Activated T-cell treated with anti-CD3 and anti-CD28 coated beads, Interleukin-2, amount 50 U/mL, for 1 hour (primary cell): ENCODE results near the gene HSPA4L.
A peak's percentile ranks its signal among the peaks of the same experiment; 100 is the strongest.

Experiments used
- DNase-seq: peaks from one replicate; pipeline ENCODE4 v3.0.0-alpha.2; 2020

The HSPA4L gene

GRCh38 chr4:127870688-127871087 lies 88.6 kb downstream of the HSPA4L start:
- DNase-seq, result no peak

DNA sequence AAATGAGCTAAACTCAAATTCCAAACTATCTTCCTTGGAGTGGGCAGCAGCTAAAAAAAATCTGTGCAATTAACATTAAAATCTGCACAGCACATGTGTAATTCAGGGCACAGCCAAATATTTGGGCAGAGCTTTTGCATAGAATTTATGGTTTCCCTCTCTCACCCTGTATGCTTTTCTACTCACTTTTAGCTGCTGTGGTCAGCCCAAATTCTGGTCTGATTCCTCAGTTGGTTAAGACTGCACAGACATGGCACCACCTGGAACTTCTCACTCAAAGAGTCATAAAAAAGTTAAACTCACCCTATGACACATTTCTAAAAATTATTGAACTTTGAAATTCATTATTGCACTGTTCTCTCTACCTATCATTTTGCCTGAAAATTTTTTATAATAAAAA lies 93.7 kb downstream of the HSPA4L start:
- no peak for DNase-seq

DNA sequence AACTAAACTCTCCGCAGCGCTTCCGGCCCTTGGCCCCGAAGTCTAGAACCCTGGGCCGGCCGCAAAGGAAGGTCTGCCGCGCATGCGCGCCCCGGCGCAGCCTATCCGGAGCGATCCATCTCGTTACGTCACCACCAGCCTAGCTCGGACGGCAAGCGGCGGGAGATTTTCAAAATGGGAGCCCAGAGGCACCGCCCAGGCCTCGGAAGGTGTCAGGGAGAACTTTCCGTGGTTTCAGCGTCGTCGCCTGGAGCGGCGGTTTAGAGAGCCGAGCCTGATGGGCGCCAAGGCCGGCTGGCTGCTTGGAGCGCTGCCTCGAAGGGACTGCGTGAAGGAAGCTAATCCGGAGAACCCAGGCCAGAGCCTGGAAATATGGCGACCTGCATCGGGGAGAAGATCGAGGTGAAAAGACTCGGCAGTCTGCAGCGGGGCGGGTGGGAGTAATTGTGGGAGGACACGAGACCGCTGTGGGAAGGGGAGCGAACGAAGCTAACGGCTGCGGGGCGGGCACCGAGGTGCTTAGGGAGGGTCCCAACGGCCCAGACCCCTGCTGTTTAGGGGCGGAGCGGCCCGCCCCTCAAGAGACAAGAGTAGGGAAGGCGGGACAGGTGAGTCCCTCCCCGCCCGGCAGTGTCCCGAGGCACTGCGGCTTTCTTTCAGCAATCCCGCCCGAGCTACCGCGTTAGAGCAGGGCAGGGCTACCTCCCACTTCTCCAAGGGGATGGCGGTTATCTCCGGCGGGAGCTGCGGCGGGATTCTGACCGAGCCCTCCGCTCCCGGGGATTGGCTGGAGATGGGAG lies 98.8 kb downstream of the HSPA4L start, which contains the start of gene PLK4:
TSS of gene PLK4 (plus strand) at position 131 of the 800 bp plus-strand sequence. CDS start at position 373, 242 bp downstream.
- peak; percentile 91 for DNase-seq

DNA sequence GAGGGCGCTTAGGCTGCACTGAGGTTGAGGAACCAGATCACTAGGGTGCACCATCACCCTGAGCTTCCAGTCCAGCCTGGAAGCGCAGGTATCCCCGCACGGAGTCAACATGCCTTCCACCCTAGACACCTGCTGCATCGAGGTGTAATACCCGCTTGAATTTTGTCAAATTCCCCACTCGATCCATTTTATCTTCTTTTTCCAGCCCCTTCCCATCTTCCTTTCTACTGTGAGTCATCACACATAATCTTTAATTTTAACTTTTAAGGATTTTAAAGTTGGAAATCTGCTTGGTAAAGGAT lies 99.4 kb downstream of the HSPA4L start:
- no peak for DNase-seq

DNA sequence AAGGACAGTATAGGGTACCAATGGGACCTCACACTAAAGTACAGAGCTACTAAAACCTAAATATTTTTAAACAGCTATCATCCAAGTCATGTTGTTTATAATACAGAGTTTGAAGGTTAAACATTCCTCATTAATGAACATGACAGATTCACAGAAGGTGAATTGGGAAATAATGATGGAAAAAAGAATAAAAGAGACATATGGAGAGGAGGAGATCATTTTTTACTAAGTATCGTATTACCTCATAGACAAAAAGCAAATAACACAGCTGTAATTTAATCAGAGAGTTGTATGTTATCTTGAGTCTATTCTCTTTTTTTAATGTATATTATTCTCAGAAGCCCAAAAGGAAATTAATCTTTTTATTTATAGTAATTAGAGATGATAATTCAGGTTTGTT lies 106.4 kb downstream of the HSPA4L start:
- no peak for DNase-seq

- DNase-seq, result no peak
These were observed 107.8 kb downstream of the HSPA4L start for GRCh38 chr4:127889903-127890302.
